ENCODE data around the gene PPP1R10. TPM values are rescaled to one million over a fixed set of nuclear protein-coding genes. Genes with fewer than 3 reads are reported as not detected.

The PPP1R10 gene
- total RNA-seq, 1 experiment from 2014 or later = 82.9 TPM

GRCh38 chr6:30573113-30573512, 43.9 kb downstream of the PPP1R10 start:
- no peak for ATAC-seq
- ChIA-PET CTCF (no interaction called here), POLR2A (no interaction called here)
- Histone ChIP-seq H3K4me1 (ENCODE audit: control insufficient read depth, insufficient read depth, low read length) (peaks cover 24% of the 10 kb centered on the region), H3K4me3 (ENCODE audit: low read depth in 2 of 2, low read length in 2 of 2) (no peak overlapping the region), H3K27ac (ENCODE audit: low read length) (no peak overlapping the region), H3K9me3 (ENCODE audit: control insufficient read depth, insufficient read depth, low read depth, low read length) (no peaks in the 10 kb centered on the region), H3K36me3 (ENCODE audit: control insufficient read depth, insufficient read depth, low read length) (peaks cover 12% of the 10 kb centered on the region), H3K27me3 (ENCODE audit: control insufficient read depth, insufficient read depth, low read length) (no peaks in the 10 kb centered on the region)
- intact Hi-C loops (cut with micrococcal nuclease; ENCODE audit: unreplicated experiment) = no loop called here
- no peak for DNase-seq (ENCODE audit: low read depth, low spot score)
- BruUV-seq (replicated peaks) = no TSS peak
- TF ChIP-seq CTCF (IDR thresholded peaks at IDR 0.05) = no peak
- TF ChIP-seq TCF7L2 (IDR thresholded peaks at IDR 0.05; ENCODE audit: low read depth, low read length) = no peak
- no peak for TF ChIP-seq SIN3A (IDR thresholded peaks at IDR 0.05; ENCODE audit: borderline replicate concordance, insufficient read depth, low read depth, low read length)
- no peak for TF ChIP-seq REST (IDR thresholded peaks at IDR 0.05; ENCODE audit: insufficient read depth in 1 of 2, low read depth in 2 of 2, low read length in 1 of 2)
- no peak for TF ChIP-seq POLR2AphosphoS5 (IDR thresholded peaks at IDR 0.05; ENCODE audit: low read depth, low read length)
- in situ Hi-C loops (cut with HindIII; ENCODE audit: low pct_unique_long_range_greater_than_20kb, low sequenced_read_pairs) = no loop called here

- ATAC-seq = no peak
- in situ Hi-C loops (cut with HindIII; ENCODE audit: low pct_unique_long_range_greater_than_20kb, low sequenced_read_pairs) = no loop called here
- no peaks in the 10 kb centered on the region for H3K9me3 ChIP-seq (ENCODE audit: control insufficient read depth, insufficient read depth, low read depth, low read length)
- no TSS peak for BruUV-seq (replicated peaks)
- peaks cover 6% of the 10 kb centered on the region for H3K36me3 ChIP-seq (ENCODE audit: control insufficient read depth, insufficient read depth, low read length)
- H3K4me1 ChIP-seq (ENCODE audit: control insufficient read depth, insufficient read depth, low read length) = peaks cover 24% of the 10 kb centered on the region
- H3K27me3 ChIP-seq (ENCODE audit: control insufficient read depth, insufficient read depth, low read length) = no peaks in the 10 kb centered on the region
- intact Hi-C loops (cut with micrococcal nuclease; ENCODE audit: unreplicated experiment) = no loop called here
- peak overlapping the region; percentile 88 to 97 for H3K4me3 ChIP-seq (ENCODE audit: low read depth in 2 of 2, low read length in 2 of 2)
- POLR2A ChIA-PET = interaction anchor here (0.6 kb wide), 2 partner anchors 14 to 16 kb away, joined by 3 to 4 read pairs; no protein-coding TSS in a partner anchor
- CTCF ChIA-PET = no interaction called here
- no peak for TF ChIP-seq REST (IDR thresholded peaks at IDR 0.05; ENCODE audit: insufficient read depth in 1 of 2, low read depth in 2 of 2, low read length in 1 of 2)
- no peak for TF ChIP-seq TCF7L2 (IDR thresholded peaks at IDR 0.05; ENCODE audit: low read depth, low read length)
- TF ChIP-seq POLR2AphosphoS5 (IDR thresholded peaks at IDR 0.05; ENCODE audit: low read depth, low read length) = no peak
- TF ChIP-seq CTCF (IDR thresholded peaks at IDR 0.05) = no peak
- TF ChIP-seq SIN3A (IDR thresholded peaks at IDR 0.05; ENCODE audit: borderline replicate concordance, insufficient read depth, low read depth, low read length) = no peak
- H3K27ac ChIP-seq (ENCODE audit: low read length) = peak overlapping the region; percentile 95
- DNase-seq (ENCODE audit: low read depth, low spot score) = no peak
Measured at GRCh38 chr6:30572148-30572547, 44.9 kb downstream of the PPP1R10 start.

Data from Panc1 (cell line).